Uterus (tissue), 2 donors: ENCODE results near the gene KIF18B.

Experiments used
- CTCF ChIP-seq, 4 experiments: fragments of 200-600 bp in 2 of 4; fragments of 450-650 bp in 2 of 4; sonication (generic) in 2 of 4; IDR thresholded peaks; one replicate each; pipeline ENCODE4 v1.5.1; 2016 to 2019; ENCODE audit warnings: antibody characterized with exemption in 4 of 4, mild to moderate bottlenecking in 2 of 4, moderate library complexity in 1 of 4
- POLR2A ChIP-seq, 2 donors: fragments of 450-650 bp; IDR thresholded peaks; one replicate each; pipeline ENCODE4 v1.6.1; 2016; ENCODE audit warnings: antibody characterized with exemption in 2 of 2, mild to moderate bottlenecking in 1 of 2, moderate library complexity in 1 of 2

DNA sequence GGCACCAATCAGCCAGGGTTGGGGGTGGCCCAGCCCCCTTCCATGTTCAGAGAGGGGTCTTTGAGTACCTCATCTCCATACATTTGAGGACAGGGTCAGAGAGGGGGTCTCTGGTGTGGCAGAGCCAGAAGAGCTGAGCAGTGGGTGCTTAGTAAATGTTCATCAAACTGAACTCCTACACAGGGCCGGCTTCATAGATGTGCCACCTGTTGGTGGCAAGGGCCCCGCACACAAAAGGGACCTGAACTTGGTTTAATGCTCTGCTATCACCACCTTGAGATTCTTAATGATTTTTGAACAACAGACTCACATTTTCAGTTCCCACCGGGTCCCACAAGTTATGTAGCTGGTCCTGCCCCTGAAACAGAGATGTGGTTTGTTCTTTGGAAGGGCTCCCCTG, 29.5 kb upstream of the KIF18B start:
- TF ChIP-seq CTCF (IDR thresholded peaks at IDR 0.05) (no peak), POLR2A (IDR thresholded peaks at IDR 0.05) (no peak)
